Measurements from ENCODE around the gene TRIM63. TPM values are rescaled to one million over a fixed set of nuclear protein-coding genes. Genes with fewer than 3 reads are reported as not detected.

TRIM63 gene
- total and polyA plus RNA-seq, 2 donors (not counting 1 experiment from before 2014, with no cell fraction given), result not detected

GRCh38 chr1:26016953-26017545 lies 50.4 kb downstream of the TRIM63 start:
- Histone ChIP-seq H3K9me3 (ENCODE audit: control insufficient read depth, insufficient read depth, low read depth, low read length) (no peaks in the 10 kb centered on the region), H3K4me3 (replicated peaks in 1 of 4; ENCODE audit: control extremely low read depth in 1 of 4, insufficient read depth in 1 of 4, low read depth in 3 of 4, low read length in 4 of 4) (no peak overlapping the region), H3K79me2 (ENCODE audit: control insufficient read depth, insufficient read depth, low read length) (no peaks in the 10 kb centered on the region), H3K9ac (ENCODE audit: insufficient read depth, low read length) (no peak overlapping the region), H4K20me1 (ENCODE audit: control insufficient read depth, extremely low read depth, insufficient read depth, low read length) (no peaks in the 10 kb centered on the region), H3K27me3 (ENCODE audit: control insufficient read depth, insufficient read depth, low read length) (no peaks in the 10 kb centered on the region), H2AFZ (ENCODE audit: low read length) (no peak overlapping the region), H3K4me1 (ENCODE audit: control insufficient read depth, extremely low read depth, insufficient read depth, low read length) (peaks cover 12% of the 10 kb centered on the region), H3K36me3 (ENCODE audit: control insufficient read depth, insufficient read depth, low read length) (no peaks in the 10 kb centered on the region), H3K4me2 (ENCODE audit: extremely low read depth, insufficient read depth, low read length) (no peak overlapping the region), H3K27ac (ENCODE audit: insufficient read depth, low read length) (no peak overlapping the region)
- DNase-seq (ENCODE audit: low read depth in 2 of 2), result peak in 1 of 2 donors; percentile 60
- TF ChIP-seq EZH2 (IDR thresholded peaks at IDR 0.05; ENCODE audit: low read length, missing control alignments), result no peak

DNA sequence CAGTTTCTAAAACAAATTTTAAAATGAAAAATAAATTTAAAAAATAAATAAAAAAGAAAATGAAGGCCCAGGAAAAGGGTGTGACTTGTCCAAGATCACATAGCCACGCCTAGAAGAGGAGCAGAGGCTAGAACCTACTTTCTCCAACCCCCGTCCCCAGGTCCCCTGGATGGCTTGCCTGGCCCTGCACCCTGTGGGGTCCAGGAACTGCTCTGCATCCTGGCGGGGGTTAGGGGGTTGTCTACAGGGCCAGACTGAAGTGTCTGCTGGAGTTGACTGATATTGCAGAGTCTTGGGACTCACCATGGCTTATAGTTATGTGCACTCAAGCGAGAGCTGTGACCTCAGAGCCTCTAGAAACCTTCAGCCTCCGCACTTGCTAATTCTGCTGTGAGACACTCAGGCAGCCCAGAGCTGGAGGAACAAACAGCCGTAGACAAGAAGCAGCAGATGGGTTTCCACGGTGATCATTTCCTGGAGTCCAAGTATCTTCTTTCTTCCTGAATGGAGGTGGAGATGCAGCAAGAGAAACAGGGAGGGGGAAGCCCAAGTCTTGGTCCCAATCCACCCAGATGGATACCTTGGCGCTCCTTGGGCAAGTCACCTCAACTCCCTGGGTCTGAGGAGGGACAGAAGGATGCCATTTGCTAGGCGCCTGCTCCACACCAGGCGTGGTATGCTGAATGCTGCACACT lies 51.0 kb downstream of the TRIM63 start:
- Histone ChIP-seq H2AFZ (ENCODE audit: low read length) (no peak overlapping the region), H3K27ac (ENCODE audit: insufficient read depth, low read length) (no peak overlapping the region), H3K4me3 (replicated peaks in 1 of 4; ENCODE audit: control extremely low read depth in 1 of 4, insufficient read depth in 1 of 4, low read depth in 3 of 4, low read length in 4 of 4) (no peak overlapping the region), H3K79me2 (ENCODE audit: control insufficient read depth, insufficient read depth, low read length) (no peaks in the 10 kb centered on the region), H3K9ac (ENCODE audit: insufficient read depth, low read length) (no peak overlapping the region), H3K4me1 (ENCODE audit: control insufficient read depth, extremely low read depth, insufficient read depth, low read length) (peaks cover 12% of the 10 kb centered on the region), H4K20me1 (ENCODE audit: control insufficient read depth, extremely low read depth, insufficient read depth, low read length) (no peaks in the 10 kb centered on the region), H3K27me3 (ENCODE audit: control insufficient read depth, insufficient read depth, low read length) (no peaks in the 10 kb centered on the region), H3K9me3 (ENCODE audit: control insufficient read depth, insufficient read depth, low read depth, low read length) (no peaks in the 10 kb centered on the region), H3K36me3 (ENCODE audit: control insufficient read depth, insufficient read depth, low read length) (no peaks in the 10 kb centered on the region), H3K4me2 (ENCODE audit: extremely low read depth, insufficient read depth, low read length) (no peak overlapping the region)
- TF ChIP-seq EZH2 (IDR thresholded peaks at IDR 0.05; ENCODE audit: low read length, missing control alignments) (no peak), CTCF (conservative IDR thresholded peaks at IDR 0.05 in 1 of 2, IDR thresholded peaks at IDR 0.05 in 1 of 2; ENCODE audit: low read depth in 1 of 2, low read length in 2 of 2) (no peak)
- DNase-seq (ENCODE audit: low read depth in 2 of 2), result peak in 1 of 2 donors; percentile 69

DNA sequence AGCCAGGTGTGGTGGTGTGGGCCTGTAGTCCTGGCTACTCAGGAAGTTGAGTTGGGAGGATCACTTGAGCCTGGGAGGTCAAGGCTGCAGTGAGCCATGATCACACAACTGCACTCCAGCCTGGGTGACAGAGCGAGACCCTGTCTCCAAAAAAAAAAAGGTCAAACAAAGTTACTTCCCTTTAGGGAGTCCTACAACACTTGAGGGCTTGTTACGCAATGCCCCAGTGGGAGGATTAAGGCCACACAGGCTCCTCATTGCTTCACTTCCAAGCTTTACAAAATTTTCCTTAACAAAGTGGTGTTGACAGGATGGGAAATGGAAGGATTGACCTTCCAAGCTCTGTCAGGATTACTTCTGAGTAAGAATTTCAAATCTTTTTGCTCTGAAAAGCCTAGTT lies 52.1 kb downstream of the TRIM63 start:
- no peak overlapping the region for H3K27ac ChIP-seq (ENCODE audit: insufficient read depth, low read length)

More for the DNA sequence above, 52.1 kb downstream of the TRIM63 start:
- Histone ChIP-seq H2AFZ (ENCODE audit: low read length) (no peak overlapping the region), H3K4me2 (ENCODE audit: extremely low read depth, insufficient read depth, low read length) (no peak overlapping the region), H3K9ac (ENCODE audit: insufficient read depth, low read length) (no peak overlapping the region), H3K4me1 (ENCODE audit: control insufficient read depth, extremely low read depth, insufficient read depth, low read length) (peaks cover 9% of the 10 kb centered on the region), H4K20me1 (ENCODE audit: control insufficient read depth, extremely low read depth, insufficient read depth, low read length) (no peaks in the 10 kb centered on the region), H3K27me3 (ENCODE audit: control insufficient read depth, insufficient read depth, low read length) (no peaks in the 10 kb centered on the region), H3K79me2 (ENCODE audit: control insufficient read depth, insufficient read depth, low read length) (no peaks in the 10 kb centered on the region), H3K9me3 (ENCODE audit: control insufficient read depth, insufficient read depth, low read depth, low read length) (no peaks in the 10 kb centered on the region), H3K4me3 (replicated peaks in 1 of 4; ENCODE audit: control extremely low read depth in 1 of 4, insufficient read depth in 1 of 4, low read depth in 3 of 4, low read length in 4 of 4) (no peak overlapping the region), H3K36me3 (ENCODE audit: control insufficient read depth, insufficient read depth, low read length) (no peaks in the 10 kb centered on the region)
- TF ChIP-seq CTCF (conservative IDR thresholded peaks at IDR 0.05 in 1 of 2, IDR thresholded peaks at IDR 0.05 in 1 of 2; ENCODE audit: low read depth in 1 of 2, low read length in 2 of 2) (no peak), EZH2 (IDR thresholded peaks at IDR 0.05; ENCODE audit: low read length, missing control alignments) (no peak)
- peak in 1 of 2 donors; percentile 69 for DNase-seq (ENCODE audit: low read depth in 2 of 2)
